Coronary artery (tissue), 2 donors: ENCODE results near the gene CEBPB.
"Not testable (repeated sequence)": the region's sequence is repeated elsewhere in the genome, so short reads cannot be mapped to it uniquely, and the experiment has no call there.

Experiments used
- DNase-seq: peaks from one replicate; pipeline ENCODE4 v3.0.0-alpha.2; 2017; ENCODE audit warnings: low spot score
- H3K27ac ChIP-seq, 2 donors: fragments of 200-600 bp; sonication (generic); one replicate each; pipeline ENCODE4 v1.5.1; 2016 to 2019
- H3K4me3 ChIP-seq: fragments of 200-600 bp; sonication (generic); 2 replicates; pipeline ENCODE4 v1.5.1; 2016; ENCODE audit warnings: mild to moderate bottlenecking, moderate library complexity
- CTCF ChIP-seq: fragments of 200-600 bp; sonication (generic); IDR thresholded peaks from one replicate; pipeline ENCODE4 v1.5.1; 2019; ENCODE audit warnings: antibody characterized with exemption

The CEBPB gene

GRCh38 chr20:50172347-50173013 is 18.1 kb upstream of the CEBPB start:
- peak overlapping the region; percentile 61 to 83 for H3K27ac ChIP-seq
- no peak for DNase-seq
- peak overlapping the region; percentile 72 for H3K4me3 ChIP-seq
- no peak for TF ChIP-seq CTCF

GRCh38 chr20:50174456-50174855 is 16.2 kb upstream of the CEBPB start:
- no peak for DNase-seq
- no peak overlapping the region for H3K4me3 ChIP-seq
- no peak overlapping the region for H3K27ac ChIP-seq
- no peak for TF ChIP-seq CTCF

DNA sequence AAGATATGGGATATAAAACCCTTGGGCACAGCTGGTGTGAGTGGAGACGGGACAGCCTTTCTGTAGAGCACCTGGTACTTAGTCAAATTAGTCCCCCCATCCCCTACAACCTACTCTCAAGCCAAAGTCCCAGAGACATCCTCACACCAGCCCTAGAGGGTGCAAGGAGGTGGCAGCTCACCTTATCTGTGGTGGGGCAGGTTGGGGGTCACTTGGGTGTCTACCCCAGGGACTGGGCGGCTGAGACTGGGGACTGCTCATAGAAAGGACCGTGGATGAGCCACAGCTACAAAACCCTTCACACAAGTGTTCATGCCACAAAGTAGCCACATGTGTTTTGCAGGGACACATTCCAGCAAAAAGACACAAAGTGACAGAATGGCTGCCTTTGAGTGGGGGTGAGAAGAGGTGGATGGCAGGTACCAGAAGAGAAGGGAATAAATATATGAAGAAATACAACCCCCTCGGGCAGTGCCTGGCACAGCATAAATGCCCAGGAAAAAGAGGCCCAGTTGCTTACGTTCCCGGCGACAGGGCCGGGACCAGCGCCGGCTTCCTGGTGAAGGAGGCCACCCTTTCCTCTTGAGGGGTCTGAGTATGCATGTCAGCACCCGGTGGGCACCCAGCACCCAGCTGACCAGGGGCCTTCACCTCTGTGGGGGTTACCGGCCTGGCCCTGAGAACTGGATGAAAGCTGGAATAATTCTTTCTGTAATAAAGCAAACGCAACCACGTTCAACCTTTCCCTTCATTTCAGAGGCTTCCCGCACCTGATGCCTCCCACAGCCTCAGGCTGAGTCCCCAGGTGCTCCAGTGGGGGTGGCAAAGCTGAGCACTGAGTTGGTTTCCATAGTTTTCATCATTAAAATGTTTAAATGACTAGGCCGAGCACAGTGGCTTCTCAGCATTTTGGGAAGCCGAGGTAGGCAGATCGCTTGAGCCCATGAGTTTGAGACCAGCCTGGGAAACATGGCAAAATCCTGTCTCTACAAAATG is 14.4 kb upstream of the CEBPB start:
- no peak for DNase-seq
- H3K4me3 ChIP-seq = no peak overlapping the region
- H3K27ac ChIP-seq = no peak overlapping the region
- no peak for TF ChIP-seq CTCF

DNA sequence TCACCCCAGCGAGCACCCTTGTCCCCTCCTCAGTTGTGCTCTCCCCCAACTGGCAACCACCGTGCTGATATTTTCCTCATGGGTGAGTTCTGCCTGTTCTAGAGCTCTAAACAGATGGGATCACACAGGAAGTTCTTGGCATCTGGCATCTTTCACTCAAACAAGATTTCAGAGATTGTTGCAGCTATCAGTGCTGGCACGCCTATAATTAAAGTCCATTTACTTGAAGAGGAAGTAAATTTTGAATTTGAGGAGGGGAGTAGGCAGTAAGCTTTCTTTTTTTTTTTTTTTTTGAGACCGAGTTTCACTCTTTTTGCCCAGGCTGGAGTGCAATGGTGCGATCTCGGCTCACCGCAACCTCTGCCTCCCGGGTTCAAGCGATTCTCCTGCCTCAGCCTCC is 12.0 kb upstream of the CEBPB start:
- not testable (repeated sequence) for H3K4me3 ChIP-seq, H3K27ac ChIP-seq, DNase-seq

DNA sequence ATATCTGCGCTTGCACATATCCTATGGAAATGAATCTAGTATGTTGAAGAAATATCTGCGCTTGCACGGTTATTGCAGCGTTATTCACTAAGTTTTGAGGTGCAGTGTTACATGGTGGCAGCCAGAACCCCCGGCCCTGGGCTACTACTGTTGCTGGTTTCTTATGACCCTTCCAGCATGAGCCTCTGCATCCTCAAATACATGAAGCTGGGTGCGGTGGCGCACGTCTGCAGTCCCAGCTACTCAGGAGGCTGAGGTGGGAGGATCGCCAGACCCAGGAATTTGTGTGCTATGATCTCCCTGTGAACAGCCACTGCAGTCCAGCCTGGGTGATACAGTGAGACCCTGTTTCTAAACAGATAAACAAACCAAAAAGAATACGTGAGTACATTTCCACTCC is 9.3 kb upstream of the CEBPB start:
- DNase-seq = no peak
- Histone ChIP-seq H3K27ac (no peak overlapping the region), H3K4me3 (no peak overlapping the region)
- no peak for TF ChIP-seq CTCF

- DNase-seq = no peak
- Histone ChIP-seq H3K4me3 (no peak overlapping the region), H3K27ac (no peak overlapping the region)
- TF ChIP-seq CTCF = no peak
Observed at GRCh38 chr20:50182346-50182745, 8.3 kb upstream of the CEBPB start.

DNA sequence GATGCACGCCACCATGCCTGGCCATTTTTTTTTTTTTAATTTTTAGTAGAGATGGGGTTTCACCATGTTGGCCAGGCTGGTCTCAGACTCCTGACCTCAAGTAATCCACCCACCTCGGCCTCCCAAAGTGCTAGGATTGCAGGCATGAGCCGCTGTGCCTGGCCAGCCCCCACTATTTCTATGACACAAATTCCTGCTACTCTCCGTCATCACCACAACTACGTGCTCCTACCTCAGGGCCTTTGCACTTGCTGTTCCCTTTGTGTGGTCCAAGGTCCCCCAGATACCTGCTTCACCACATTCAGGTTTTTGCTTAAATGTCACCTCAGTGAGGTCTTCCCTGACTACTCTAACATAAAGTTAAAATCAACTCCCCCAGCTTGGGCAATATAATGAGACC is 5.2 kb upstream of the CEBPB start:
- peak; percentile 45 for DNase-seq
- H3K4me3 ChIP-seq = no peak overlapping the region
- no peak overlapping the region for H3K27ac ChIP-seq
- no peak for TF ChIP-seq CTCF
